Calu3 (cell line): ENCODE results near the gene VDR. TPM values are rescaled to one million over a fixed set of nuclear protein-coding genes. Genes with fewer than 3 reads are reported as not detected.

ENCODE experiments used
- BruUV-seq: library from RNA; stranded (reverse); fragments of 400-500 nt; replicated peaks from 2 replicates; lab custom pipeline; 2021; lab: Mats Ljungman, UMichigan
- CTCF ChIA-PET: fragments of 300-600 bp; sonication (Branson Sonifier 250); formaldehyde crosslinking; loops from one replicate; lab custom pipeline; 2022; ENCODE audit warnings: antibody characterized with exemption; lab: Charles Lee
- DNase-seq: peaks from one replicate; pipeline ENCODE4 v3.0.0; 2022
- H3K27ac Mint-ChIP-seq: one replicate; pipeline ENCODE4 v1.8.0; 2022; ENCODE audit warnings: mixed read lengths; ENCODE audit not compliant: unreplicated experiment
- H3K27me3 Mint-ChIP-seq: one replicate; pipeline ENCODE4 v1.8.0; 2022; ENCODE audit warnings: mixed read lengths; ENCODE audit not compliant: unreplicated experiment
- H3K36me3 Mint-ChIP-seq: one replicate; pipeline ENCODE4 v1.8.0; 2022; ENCODE audit warnings: mild to moderate bottlenecking, moderate library complexity, mixed read lengths; ENCODE audit not compliant: insufficient read depth, unreplicated experiment
- H3K4me1 Mint-ChIP-seq: one replicate; pipeline ENCODE4 v1.8.0; 2022; ENCODE audit warnings: mild to moderate bottlenecking, low read depth, mixed read lengths; ENCODE audit not compliant: unreplicated experiment
- H3K4me3 Mint-ChIP-seq: one replicate; pipeline ENCODE4 v1.8.0; 2022; ENCODE audit warnings: mild to moderate bottlenecking, low read depth, moderate library complexity, mixed read lengths; ENCODE audit not compliant: unreplicated experiment
- H3K9me3 Mint-ChIP-seq: one replicate; pipeline ENCODE4 v1.8.0; 2022; ENCODE audit warnings: low read depth, mixed read lengths; ENCODE audit not compliant: unreplicated experiment
- CTCF ChIP-seq: fragments of 200-600 bp; IDR thresholded peaks from one replicate; pipeline ENCODE4 v1.8.0; 2022; ENCODE audit warnings: antibody characterized with exemption; ENCODE audit not compliant: unreplicated experiment
- intact Hi-C: fragments of 100-400 bp; cut with micrococcal nuclease; formaldehyde crosslinking; loops from one replicate; pipeline ENCODE4 v1.10.0; 2022; ENCODE audit not compliant: unreplicated experiment
- total RNA-seq: library from RNA; stranded (reverse); gene quantifications from 2 replicates; pipeline ENCODE4 v1.2.3, GENCODE V29; 2022

Gene VDR
- total RNA-seq, 1 experiment from 2014 or later = 10.1 TPM

DNA sequence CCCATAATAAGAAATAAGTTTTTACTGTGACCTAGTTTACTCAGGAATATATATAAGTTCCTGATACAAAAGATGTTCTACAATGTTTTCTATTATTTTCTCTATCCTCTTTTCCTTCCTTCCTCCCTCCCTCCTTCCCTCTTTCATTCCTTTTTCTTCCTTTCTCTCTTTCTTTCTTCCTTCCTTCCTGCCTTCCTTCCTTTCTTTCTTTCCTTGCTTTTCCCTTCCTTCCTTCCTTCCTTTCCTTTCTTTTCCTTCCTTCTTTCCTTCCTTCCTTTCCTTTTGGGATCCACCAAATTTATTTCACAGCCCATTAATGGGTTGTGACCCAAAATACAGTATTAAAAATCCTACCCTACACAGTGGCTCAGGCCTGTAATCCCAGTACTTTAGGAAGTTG lies 3.9 kb upstream of the VDR start:
- H3K4me1 Mint-ChIP-seq = peaks cover 11% of the 10 kb centered on the region
- peaks cover 14% of the 10 kb centered on the region for H3K36me3 Mint-ChIP-seq
- DNase-seq = no peak
- no peak overlapping the region for H3K4me3 Mint-ChIP-seq
- peaks cover 15% of the 10 kb centered on the region for H3K27me3 Mint-ChIP-seq
- intact Hi-C loops = loop anchor here (10.0 kb wide), 1 partner anchor 256 kb away; no protein-coding TSS in a partner anchor
- BruUV-seq = no TSS peak
- H3K9me3 Mint-ChIP-seq = no peaks in the 10 kb centered on the region
- H3K27ac Mint-ChIP-seq = no peak overlapping the region
- CTCF ChIA-PET = no interaction called here
- no peak for TF ChIP-seq CTCF

DNA sequence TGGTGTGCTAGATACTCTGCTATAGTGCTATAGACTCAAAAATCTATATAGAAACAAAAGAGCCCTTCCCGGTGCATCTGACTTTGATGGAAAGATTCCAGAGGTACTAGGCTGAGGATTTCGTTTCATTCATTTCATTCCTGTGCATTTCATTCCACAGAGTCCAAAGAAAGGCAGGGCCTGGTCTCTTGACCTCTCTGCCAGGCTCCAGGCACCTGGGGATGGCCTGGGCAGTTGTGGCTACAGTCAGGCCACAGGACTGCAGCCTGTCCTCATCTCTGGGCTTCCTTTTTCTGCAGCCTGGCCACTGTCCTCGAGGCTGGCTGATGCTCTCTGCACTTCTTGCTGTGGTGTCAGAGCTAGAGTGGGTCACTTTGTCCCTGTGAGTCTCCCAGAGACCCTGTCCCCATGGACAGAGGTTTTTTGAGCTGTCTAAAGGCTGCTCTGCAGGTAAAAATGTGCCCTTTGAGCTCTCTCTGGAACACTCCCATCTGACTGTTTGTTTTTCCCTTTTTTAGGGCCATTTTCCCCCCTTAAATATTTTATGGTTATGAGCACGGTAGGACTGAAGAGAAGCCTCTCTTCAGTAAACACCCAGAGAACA lies 3.2 kb upstream of the VDR start:
- no peak for DNase-seq
- intact Hi-C loops = loop anchor here (10.0 kb wide), 1 partner anchor 257 kb away; no protein-coding TSS in a partner anchor
- no peak overlapping the region for H3K27ac Mint-ChIP-seq
- peaks cover 19% of the 10 kb centered on the region for H3K4me1 Mint-ChIP-seq
- peaks cover 14% of the 10 kb centered on the region for H3K36me3 Mint-ChIP-seq
- peaks cover 13% of the 10 kb centered on the region for H3K27me3 Mint-ChIP-seq
- no peaks in the 10 kb centered on the region for H3K9me3 Mint-ChIP-seq
- CTCF ChIA-PET = no interaction called here
- TF ChIP-seq CTCF = no peak
- no TSS peak for BruUV-seq
- H3K4me3 Mint-ChIP-seq = no peak overlapping the region

DNA sequence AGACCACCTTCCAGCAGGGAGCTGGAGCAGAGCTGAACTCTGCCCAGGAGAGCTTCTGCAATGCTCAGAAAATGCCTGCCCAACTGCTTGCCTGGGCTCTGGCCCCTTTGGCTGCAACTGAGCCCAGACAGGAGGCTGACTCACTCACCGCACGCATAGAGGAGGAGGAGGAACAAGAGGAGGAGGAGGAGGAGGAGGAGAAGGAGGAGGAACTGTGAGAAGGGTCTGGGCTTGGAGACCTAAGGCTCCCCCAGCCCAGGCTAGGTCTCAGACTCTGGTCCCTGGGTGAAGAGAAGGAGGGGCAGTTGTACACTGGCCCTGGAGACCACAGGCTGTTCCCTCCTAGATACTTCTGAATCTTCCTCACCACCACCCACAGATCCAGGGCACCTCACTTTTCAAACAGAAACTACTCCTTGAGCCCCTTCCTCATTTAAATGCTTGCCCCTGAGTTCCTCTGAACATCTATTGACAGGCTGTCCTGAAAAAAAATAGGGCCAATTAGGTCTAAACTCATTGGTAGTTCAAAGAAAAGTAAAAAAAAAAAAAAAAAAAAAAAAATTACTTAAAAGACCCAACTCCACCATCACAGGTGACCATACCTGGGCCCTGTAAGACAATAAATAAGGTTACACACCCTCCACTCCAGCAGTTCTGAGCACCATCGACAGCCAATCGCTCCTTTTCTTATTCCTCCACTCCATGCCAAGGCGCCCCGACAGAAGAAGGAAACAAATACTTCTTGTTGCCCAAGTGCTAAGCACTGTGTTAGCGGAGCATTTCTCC lies 674 bp downstream of the VDR start:
- CTCF ChIA-PET = interaction anchor here (0.9 to 2.0 kb wide), 7 partner anchors 8 to 103 kb away, joined by 3 to 31 read pairs (median 3); partner anchors contain the start of gene TMEM106C
- intact Hi-C loops = loop anchor here (10.0 kb wide), 1 partner anchor 261 kb away; no protein-coding TSS in a partner anchor
- TSS peak; percentile 75 for BruUV-seq
- H3K4me3 Mint-ChIP-seq = peak overlapping the region; percentile 78
- no peaks in the 10 kb centered on the region for H3K9me3 Mint-ChIP-seq
- peaks cover 34% of the 10 kb centered on the region for H3K4me1 Mint-ChIP-seq
- peak overlapping the region; percentile 68 for H3K27ac Mint-ChIP-seq
- peak; percentile 65 for DNase-seq
- peaks cover 21% of the 10 kb centered on the region for H3K36me3 Mint-ChIP-seq
- no peak for TF ChIP-seq CTCF
- H3K27me3 Mint-ChIP-seq = peaks cover 13% of the 10 kb centered on the region

DNA sequence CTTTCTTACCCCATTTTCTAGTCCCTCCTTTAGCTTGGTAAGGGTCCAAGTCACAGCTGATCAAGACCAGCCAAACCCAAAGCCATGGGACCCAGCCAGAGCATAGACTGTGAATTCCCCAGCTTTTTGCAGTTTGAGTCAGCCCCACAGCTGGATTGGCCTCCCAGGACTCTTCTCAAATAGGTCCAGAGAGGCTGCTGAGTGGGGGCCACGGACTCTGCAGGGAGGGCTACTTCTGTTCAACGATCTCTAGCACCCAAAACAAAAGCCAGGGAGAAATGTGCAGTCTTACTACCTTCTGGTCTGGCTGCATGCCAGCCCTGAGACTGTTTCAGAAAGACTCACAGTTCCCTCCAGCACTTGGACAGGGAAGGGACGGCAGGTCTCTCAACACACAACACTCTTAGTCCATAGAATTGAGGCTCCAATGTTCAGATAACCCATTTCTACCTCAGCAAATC lies 1.6 kb downstream of the VDR start:
- Mint-ChIP-seq H3K4me3 (peak overlapping the region; percentile 78), H3K27ac (peak overlapping the region; percentile 68), H3K4me1 (peaks cover 34% of the 10 kb centered on the region), H3K27me3 (peaks cover 13% of the 10 kb centered on the region), H3K9me3 (no peaks in the 10 kb centered on the region), H3K36me3 (peaks cover 21% of the 10 kb centered on the region)
- no peak for TF ChIP-seq CTCF
- CTCF ChIA-PET = no interaction called here
- intact Hi-C loops = loop anchor here (10.0 kb wide), 1 partner anchor 262 kb away; no protein-coding TSS in a partner anchor
- no TSS peak for BruUV-seq
- DNase-seq = no peak
